Right lobe of liver (tissue), 6 donors: ENCODE results near the gene CPNE6. TPM values are rescaled to one million over a fixed set of nuclear protein-coding genes. Genes with fewer than 3 reads are reported as not detected.

Experiments
- ATAC-seq, 4 donors: fragments of 200-7000 bp; cut with Tn5 transposase; one replicate each; pipeline ENCODE4 v1.9.1; 2020; ENCODE audit warnings: mild to moderate bottlenecking in 4 of 4, moderate library complexity in 4 of 4
- DNase-seq, 3 donors: peaks; one replicate each; pipeline ENCODE4 v3.0.0-alpha.2; 2020
- H3K27ac ChIP-seq, 3 donors: fragments of 200-600 bp; one replicate each; pipeline ENCODE4 v1.8.0; 2022
- H3K27me3 ChIP-seq, 2 donors: fragments of 200-600 bp; one replicate each; pipeline ENCODE4 v1.8.0; 2022
- H3K36me3 ChIP-seq, 4 donors: fragments of 200-600 bp; sonication (generic) in 1 of 4; one replicate each; pipeline versions ENCODE4 v1.5.1 to v1.8.0; 2017 to 2022; ENCODE audit warnings: control low read depth in 1 of 4
- H3K4me1 ChIP-seq, 4 donors: fragments of 200-600 bp; sonication (generic) in 1 of 4; one replicate each; pipeline versions ENCODE4 v1.5.1 to v1.8.0; 2017 to 2022; ENCODE audit warnings: control low read depth in 1 of 4
- H3K4me3 ChIP-seq, 3 donors: fragments of 200-600 bp; one replicate each; pipeline ENCODE4 v1.8.0; 2022
- H3K9me3 ChIP-seq, 4 donors: fragments of 200-600 bp; sonication (generic) in 1 of 4; one replicate each; pipeline versions ENCODE4 v1.5.1 to v1.8.0; 2017 to 2022; ENCODE audit warnings: control low read depth in 1 of 4
- CTCF ChIP-seq, 4 donors: fragments of 200-600 bp in 3 of 4; fragments of 450-650 bp in 1 of 4; IDR thresholded peaks; one replicate each; pipeline versions ENCODE4 v1.5.1 to v1.8.0; 2016 to 2022; ENCODE audit warnings: antibody characterized with exemption in 4 of 4, mild to moderate bottlenecking in 2 of 4
- POLR2A ChIP-seq: fragments of 450-650 bp; IDR thresholded peaks from one replicate; pipeline ENCODE4 v1.6.1; 2017; ENCODE audit warnings: antibody characterized with exemption, mild to moderate bottlenecking
- WGBS: methylation state at CpG from one replicate; pipeline ENCODE4 v1.1.6; 2018; ENCODE audit warnings: low coverage, low lambda C conversion rate; ENCODE audit not compliant: insufficient coverage; ENCODE audit errors: missing lambda C conversion rate; 5-methylcytosine and 5-hydroxymethylcytosine counted together
- intact Hi-C, 2 donors: fragments of 100-400 bp; cut with DNase I; formaldehyde crosslinking; loops; one replicate each; pipeline versions ENCODE4 v1.11.2 to v1.14.1; 2022
- total RNA-seq, 6 experiments: library from RNA; depleted of rRNA in 2 of 6; stranded (reverse); fragments of >200 nt in 2 of 6; fragmentation: NEBNext Ultra II Directional in 3 of 6; extraction: Animal tissue kit (Norgen Biotek cat#: 25700) in 3 of 6; gene quantifications; one replicate each; pipeline versions ENCODE4 v1.1.0 to v1.2.4, GENCODE V29; 2016 to 2023
- donor health status: DM: no; HTN: yes; CAD: no.
- donor health status: DM: no; HTN: no; CAD: no.
- donor health status: DM: no; HTN: no; CAD: no.
- donor health status: DM: no; HTN: yes; CAD: no.
- donor health status: DM: no; HTN: yes; CAD: no.

Gene CPNE6
- total RNA-seq, 6 experiments from 2014 or later: 0.09 to 0.40 (median 0.18) TPM; not detected in 2

GRCh38 chr14:24082411-24083080, 11.2 kb downstream of the CPNE6 start:
- no peak for DNase-seq
- Histone ChIP-seq H3K4me3 (no peak overlapping the region), H3K27me3 (no peaks in the 10 kb centered on the region), H3K27ac (no peak overlapping the region), H3K4me1 (peaks cover 0 to 14% (median 5%) of the 10 kb centered on the region in 4 donors), H3K9me3 (no peaks in the 10 kb centered on the region), H3K36me3 (no peaks in the 10 kb centered on the region)
- no peak for TF ChIP-seq CTCF (IDR thresholded peaks at IDR 0.05)
- TF ChIP-seq POLR2A: no peak
- no CpG with 5 or more reads among the region's 5 CpGs for WGBS
- intact Hi-C loops: no loop called here
- ATAC-seq: no peak

- H3K4me1 ChIP-seq: peaks cover 0 to 14% (median 5%) of the 10 kb centered on the region in 4 donors
- no peaks in the 10 kb centered on the region for H3K36me3 ChIP-seq
- DNase-seq (no peak), ATAC-seq (peak in 1 of 4 donors; percentile 11)
- intact Hi-C loops: no loop called here
- WGBS: 35% methylated on average over 3 of the region's 3 CpGs
- H3K27ac ChIP-seq: no peak overlapping the region
- H3K4me3 ChIP-seq: no peak overlapping the region
- H3K9me3 ChIP-seq: no peaks in the 10 kb centered on the region
- TF ChIP-seq POLR2A: no peak
- TF ChIP-seq CTCF (IDR thresholded peaks at IDR 0.05): no peak
- H3K27me3 ChIP-seq: no peaks in the 10 kb centered on the region
Observed at GRCh38 chr14:24083462-24083861, 12.1 kb downstream of the CPNE6 start.

GRCh38 chr14:24084440-24084839, 13.1 kb downstream of the CPNE6 start:
- H3K4me3 ChIP-seq: no peak overlapping the region
- ATAC-seq (no peak), DNase-seq (no peak)
- no peaks in the 10 kb centered on the region for H3K9me3 ChIP-seq
- H3K36me3 ChIP-seq: no peaks in the 10 kb centered on the region
- no peaks in the 10 kb centered on the region for H3K27me3 ChIP-seq
- intact Hi-C loops: no loop called here
- H3K27ac ChIP-seq: no peak overlapping the region
- TF ChIP-seq CTCF (IDR thresholded peaks at IDR 0.05) (no peak), POLR2A (no peak)
- peaks cover 0 to 14% (median 5%) of the 10 kb centered on the region in 4 donors for H3K4me1 ChIP-seq
- WGBS: no CpG with 5 or more reads among the region's 2 CpGs

- Histone ChIP-seq H3K36me3 (no peaks in the 10 kb centered on the region), H3K27me3 (no peaks in the 10 kb centered on the region), H3K9me3 (no peaks in the 10 kb centered on the region), H3K4me1 (peaks cover 0 to 14% (median 5%) of the 10 kb centered on the region in 4 donors), H3K4me3 (no peak overlapping the region), H3K27ac (no peak overlapping the region)
- intact Hi-C loops: no loop called here
- WGBS: 92% methylated on average over 3 of the region's 3 CpGs
- ATAC-seq (no peak), DNase-seq (no peak)
- no peak for TF ChIP-seq POLR2A
- TF ChIP-seq CTCF (IDR thresholded peaks at IDR 0.05): no peak
Observed at GRCh38 chr14:24085215-24085614, 13.9 kb downstream of the CPNE6 start.
